HG02885 (cell line): Measurements from ENCODE around the gene NAPA.

ENCODE experiments used
- ATAC-seq: cut with Tn5 transposase; IDR thresholded peaks from one replicate; pipeline ENCODE4 v1.9.1; 2021; ENCODE audit warnings: mild to moderate bottlenecking; ENCODE audit not compliant: unreplicated experiment, poor library complexity

The NAPA gene

DNA sequence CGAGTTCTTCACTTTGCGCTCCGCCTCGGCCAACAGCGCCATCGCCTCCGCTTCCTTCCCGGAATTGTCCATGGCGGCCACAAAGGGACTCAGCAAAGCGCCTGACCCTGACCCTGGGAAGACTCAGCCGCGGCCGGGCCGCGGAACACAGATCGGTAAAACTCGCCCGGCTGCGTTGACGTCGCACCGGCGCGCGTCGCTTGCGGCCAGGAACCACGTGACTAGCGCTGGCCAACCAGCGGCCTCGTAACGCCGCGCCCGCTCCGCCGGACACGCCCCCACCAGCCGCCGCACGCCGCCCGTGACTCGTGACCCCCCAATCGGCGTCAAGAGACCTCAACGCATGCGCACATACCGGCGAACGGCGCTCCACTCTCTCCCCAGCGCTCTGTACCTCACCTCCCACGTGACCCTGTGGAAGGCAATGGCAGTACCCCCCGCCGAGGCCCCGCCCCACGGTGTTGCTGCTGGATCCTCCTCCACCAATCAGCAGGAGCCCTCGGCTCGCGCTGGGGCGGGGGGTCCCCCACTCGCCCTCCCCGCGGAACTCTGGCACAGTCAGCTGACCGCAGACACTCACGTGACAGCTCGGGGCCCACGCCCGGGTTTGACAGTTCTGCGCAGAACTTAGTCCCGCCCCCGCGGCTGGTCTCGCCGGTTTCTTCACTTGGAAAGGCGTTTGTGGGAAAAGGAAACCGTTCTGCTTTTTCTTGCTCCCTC lies at the start of gene NAPA:
NAPA (minus strand) TSS at position 195 of the 720 bp plus-strand sequence; CDS start at position 72, 123 bp downstream.
- ATAC-seq, result peak; percentile 86

GRCh38 chr19:47564081-47564480 lies 49.2 kb upstream of the NAPA start:
- no peak for ATAC-seq

DNA sequence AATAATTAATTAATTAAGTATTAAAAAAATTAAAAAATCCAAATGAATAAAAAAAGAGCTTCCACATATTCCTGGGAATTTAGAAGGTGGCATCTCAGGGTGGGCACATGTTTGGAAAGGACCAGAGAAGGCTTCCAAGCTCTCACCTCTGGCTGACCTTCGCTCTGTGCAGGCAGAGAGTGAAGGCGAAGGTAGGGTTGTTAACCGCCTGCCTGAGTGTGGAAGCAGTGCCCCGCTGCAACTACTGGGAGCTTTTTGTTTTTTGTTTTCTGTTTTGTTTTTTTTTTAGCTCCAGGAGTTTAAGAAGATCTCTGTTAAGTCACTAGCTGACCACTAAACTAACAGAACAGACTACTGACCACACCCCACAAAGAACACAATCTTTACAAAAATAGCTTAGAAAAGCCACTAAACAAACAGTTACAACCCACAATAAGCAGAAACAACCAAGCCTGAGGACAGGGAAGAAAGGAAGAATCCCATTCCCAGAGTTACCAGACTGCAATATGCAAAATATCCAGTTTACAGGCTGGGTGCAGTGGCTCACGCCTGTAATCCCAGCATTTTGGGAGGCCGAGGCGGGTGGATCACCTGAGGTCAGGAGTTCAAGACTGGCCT lies 46.7 kb upstream of the NAPA start:
- ATAC-seq, result no peak

- ATAC-seq, result no peak
Measured at GRCh38 chr19:47560999-47561398, 46.1 kb upstream of the NAPA start.

- no peak for ATAC-seq
Measured at GRCh38 chr19:47550129-47550528, 35.3 kb upstream of the NAPA start.

DNA sequence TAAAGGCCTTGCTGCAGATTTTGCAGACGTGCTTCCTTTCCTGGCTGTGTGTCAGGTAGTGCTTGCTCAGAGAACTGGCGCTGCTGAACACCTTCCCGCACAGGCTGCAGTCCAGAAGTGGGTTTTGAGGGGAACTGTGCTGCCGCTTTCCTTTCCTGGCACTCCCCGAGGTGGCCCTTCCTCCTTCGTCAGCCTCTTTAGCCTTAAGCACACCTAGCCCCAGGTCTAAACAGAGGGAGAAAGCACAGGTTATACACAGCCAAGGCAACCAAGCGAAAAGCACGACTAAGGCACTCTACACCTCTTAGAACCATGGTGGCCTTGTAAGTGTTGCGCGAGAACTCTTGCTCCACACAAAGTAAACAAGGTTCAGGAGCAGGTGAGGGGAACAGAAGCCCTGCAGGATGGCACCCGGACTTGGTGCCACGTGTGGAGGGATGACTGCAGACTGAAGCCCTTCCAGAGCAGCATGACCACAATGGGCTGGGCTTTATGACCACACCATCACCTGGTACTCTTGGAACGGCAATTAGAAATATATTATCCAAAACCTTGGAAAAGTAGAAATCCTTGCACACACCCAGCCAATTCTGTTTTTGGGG lies 34.5 kb upstream of the NAPA start:
- no peak for ATAC-seq

DNA sequence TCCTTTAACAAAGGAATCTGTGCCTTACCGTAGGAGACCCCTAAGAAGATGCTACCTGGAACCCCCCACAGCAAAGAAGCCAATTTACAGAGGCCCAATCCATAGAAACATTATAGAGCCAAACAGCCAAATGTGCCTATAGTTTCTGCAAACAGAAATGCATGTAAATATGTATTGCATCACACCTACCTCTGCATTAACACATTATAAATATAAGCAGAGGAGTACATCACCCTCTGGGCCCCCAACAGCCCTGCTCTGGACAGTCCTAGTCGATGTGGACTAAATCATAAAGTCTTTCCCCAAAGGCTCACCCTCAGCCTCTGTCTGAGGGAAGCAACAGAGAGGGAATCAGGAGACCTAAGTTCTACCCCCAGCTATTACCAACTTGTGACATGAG lies 32.3 kb upstream of the NAPA start:
- ATAC-seq, result no peak

DNA sequence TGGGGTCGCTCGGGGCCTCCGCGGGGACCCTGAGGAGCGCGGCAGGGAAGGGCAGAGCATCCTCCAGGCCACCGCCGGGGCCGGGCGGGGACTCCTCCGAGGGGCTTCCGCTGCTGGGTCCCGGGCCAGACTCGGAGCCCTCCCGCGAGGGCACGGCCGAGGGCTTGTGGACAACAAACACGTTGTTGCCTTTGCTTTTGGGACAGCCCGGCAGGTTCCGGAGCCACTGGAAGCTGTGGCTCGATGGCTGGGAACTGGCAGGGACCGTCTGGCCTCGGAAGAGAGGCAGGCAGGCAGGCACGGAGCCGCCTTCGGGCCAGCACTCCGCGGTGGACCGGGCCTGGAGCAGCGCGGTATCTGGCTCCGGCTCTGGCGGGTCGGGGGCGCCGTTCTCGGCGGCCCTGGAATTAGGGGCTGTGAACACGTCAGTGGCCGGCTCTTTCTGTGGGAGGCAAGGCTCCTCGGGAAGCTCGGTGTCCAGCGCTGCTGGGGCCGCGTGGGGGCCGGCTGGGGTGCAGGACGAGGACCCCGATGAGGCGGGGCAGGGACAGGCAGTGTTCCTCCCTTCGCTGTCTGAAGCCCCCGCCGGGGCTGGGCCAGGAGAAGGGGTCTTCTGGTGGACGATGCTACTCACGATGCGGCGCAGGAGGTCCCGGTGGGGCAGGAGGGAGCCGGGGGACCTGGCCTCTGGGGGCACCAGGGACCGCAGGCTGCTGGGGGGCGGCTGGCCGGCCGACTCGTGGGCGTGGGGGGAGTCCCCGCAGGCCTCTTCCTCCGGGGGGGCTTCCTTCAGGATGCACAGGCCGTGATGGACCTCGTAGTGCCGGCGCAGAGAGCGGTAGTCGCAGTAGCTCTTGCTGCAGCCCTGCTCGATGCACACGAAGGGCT lies 30.4 kb upstream of the NAPA start:
- ATAC-seq, result no peak

- no peak for ATAC-seq
Measured at GRCh38 chr19:47544476-47544875, 29.6 kb upstream of the NAPA start.

- ATAC-seq, result no peak
Measured at GRCh38 chr19:47544075-47544474, 29.2 kb upstream of the NAPA start.

DNA sequence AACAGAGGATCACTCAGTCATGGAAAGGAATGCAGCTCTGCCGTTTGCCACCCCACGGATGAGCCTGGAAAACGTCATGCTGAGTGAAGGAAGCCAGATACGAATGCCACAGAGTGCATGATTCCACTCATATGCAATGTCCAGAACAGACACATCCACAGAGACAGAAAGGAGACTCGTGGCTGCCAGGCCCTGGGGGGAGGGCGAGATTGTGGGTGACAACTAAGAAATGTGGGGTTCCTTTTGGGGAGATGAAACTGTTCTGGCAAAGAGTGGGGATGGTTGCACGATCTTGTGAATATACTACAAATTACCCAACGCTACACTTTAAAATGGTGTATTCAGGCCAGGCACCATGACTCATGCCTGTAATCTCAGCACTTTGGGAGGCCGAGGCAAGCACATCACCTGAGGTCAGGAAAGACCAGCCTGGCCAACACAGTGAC lies 27.2 kb upstream of the NAPA start:
- ATAC-seq, result no peak

GRCh38 chr19:47541518-47541917 lies 26.7 kb upstream of the NAPA start:
- ATAC-seq, result no peak

GRCh38 chr19:47540748-47541147 lies 25.9 kb upstream of the NAPA start:
- ATAC-seq, result no peak

- no peak for ATAC-seq
Measured at GRCh38 chr19:47539747-47540311, 25.0 kb upstream of the NAPA start.

- no peak for ATAC-seq
Measured at GRCh38 chr19:47538812-47539211, 23.9 kb upstream of the NAPA start.

GRCh38 chr19:47537493-47537892 lies 22.6 kb upstream of the NAPA start:
- ATAC-seq, result no peak

GRCh38 chr19:47534628-47535027 lies 19.8 kb upstream of the NAPA start:
- ATAC-seq, result no peak

GRCh38 chr19:47531640-47532387 lies 17.0 kb upstream of the NAPA start:
- ATAC-seq, result no peak

GRCh38 chr19:47529018-47529742 lies 14.3 kb upstream of the NAPA start:
- ATAC-seq, result no peak
